Measurements from ENCODE around the gene STAT5A.

GRCh38 chr17:42294469-42295398 lies 6.4 kb downstream of the STAT5A start:
- TF ChIP-seq USF1 (IDR thresholded peaks at IDR 0.05; ENCODE audit: borderline replicate concordance, low read depth) (no peak), CTCF (IDR thresholded peaks at IDR 0.05) (no peak), GABPA (IDR thresholded peaks at IDR 0.05; ENCODE audit: low read depth) (no peak), JUND (IDR thresholded peaks at IDR 0.05) (no peak)
